ENCODE results near the gene MAP1LC3A.

Gene MAP1LC3A

DNA sequence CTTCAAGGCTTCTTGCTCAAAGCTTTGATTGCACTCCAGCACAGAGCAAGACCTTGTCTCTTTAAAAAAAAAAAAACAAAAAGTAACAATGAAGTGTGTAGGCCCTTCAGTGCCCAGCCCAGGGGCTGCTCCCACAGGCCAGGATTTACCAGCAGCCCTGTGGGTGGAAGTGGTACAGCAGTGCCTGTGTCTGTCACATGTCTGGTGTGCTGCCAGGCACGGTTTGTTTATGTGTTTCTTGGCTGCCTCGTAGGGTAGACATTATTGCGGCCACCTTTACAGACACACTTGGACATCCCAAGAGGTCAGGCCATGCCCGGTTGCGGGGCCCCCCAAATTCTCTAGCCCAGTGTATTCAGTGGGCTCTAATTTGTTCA, 29.6 kb upstream of the MAP1LC3A start:
- DNase-seq (ENCODE audit: low read depth in 1 of 2, low spot score in 1 of 2), result no peak

- DNase-seq (ENCODE audit: low read depth in 1 of 2, low spot score in 1 of 2), result no peak
Measured at GRCh38 chr20:34529742-34530141, 28.8 kb upstream of the MAP1LC3A start.

GRCh38 chr20:34530342-34530741, 28.2 kb upstream of the MAP1LC3A start:
- no peak for DNase-seq (ENCODE audit: low read depth in 1 of 2, low spot score in 1 of 2)

DNA sequence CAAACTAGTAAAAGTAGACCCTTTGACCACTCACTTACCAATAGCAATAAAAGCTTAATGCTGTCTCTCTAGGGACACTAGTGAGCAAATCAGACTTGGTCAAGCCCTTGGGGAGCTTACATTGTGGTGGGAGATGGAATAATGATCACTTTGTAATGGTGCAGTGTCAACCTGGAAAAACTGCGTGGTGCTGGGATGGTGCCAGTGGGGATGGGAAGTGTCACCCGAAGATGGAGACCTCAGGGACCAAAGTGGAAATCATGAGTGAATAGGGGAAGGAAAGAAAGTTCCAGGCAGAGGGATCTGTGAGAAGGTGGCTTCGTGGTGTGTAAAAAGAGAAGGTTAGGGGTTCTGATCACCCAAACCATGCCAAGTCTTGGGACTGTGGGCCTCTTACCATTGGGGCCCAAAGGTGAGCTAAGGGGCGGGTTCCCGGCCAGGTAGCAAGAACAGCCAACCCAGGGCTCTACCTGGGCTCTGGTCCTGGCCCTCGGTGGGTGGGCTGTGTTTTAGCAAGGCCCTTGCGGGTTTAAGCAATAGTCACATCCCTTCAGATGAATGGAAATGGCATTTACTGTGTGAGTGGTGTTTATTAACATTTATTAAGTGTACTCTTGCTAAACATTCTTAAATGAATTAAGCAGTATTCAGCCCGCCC, 26.8 kb upstream of the MAP1LC3A start:
- DNase-seq (ENCODE audit: low read depth in 1 of 2, low spot score in 1 of 2), result no peak

GRCh38 chr20:34532320-34532719, 26.2 kb upstream of the MAP1LC3A start:
- no peak for DNase-seq (ENCODE audit: low read depth in 1 of 2, low spot score in 1 of 2)

DNA sequence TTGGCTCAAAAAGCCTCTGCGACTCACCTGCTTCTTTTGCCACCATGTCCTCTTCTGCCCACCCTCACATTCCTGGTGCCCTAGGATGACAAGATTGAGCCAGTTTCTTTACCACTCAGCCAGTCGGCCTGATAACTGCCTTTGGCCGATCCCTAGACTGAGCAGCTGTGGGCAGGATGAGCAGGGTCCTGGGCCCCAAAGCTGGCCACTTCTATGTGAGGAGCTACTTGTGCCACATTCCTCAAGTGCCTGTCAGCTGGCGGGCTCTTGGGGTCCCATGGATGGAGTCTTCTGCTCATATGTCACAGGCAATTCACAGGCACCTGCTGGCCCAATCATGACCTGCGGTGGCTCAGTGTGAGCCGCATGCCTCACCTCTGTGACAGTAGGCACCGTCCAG, 25.8 kb upstream of the MAP1LC3A start:
- DNase-seq (ENCODE audit: low read depth in 1 of 2, low spot score in 1 of 2), result no peak

DNA sequence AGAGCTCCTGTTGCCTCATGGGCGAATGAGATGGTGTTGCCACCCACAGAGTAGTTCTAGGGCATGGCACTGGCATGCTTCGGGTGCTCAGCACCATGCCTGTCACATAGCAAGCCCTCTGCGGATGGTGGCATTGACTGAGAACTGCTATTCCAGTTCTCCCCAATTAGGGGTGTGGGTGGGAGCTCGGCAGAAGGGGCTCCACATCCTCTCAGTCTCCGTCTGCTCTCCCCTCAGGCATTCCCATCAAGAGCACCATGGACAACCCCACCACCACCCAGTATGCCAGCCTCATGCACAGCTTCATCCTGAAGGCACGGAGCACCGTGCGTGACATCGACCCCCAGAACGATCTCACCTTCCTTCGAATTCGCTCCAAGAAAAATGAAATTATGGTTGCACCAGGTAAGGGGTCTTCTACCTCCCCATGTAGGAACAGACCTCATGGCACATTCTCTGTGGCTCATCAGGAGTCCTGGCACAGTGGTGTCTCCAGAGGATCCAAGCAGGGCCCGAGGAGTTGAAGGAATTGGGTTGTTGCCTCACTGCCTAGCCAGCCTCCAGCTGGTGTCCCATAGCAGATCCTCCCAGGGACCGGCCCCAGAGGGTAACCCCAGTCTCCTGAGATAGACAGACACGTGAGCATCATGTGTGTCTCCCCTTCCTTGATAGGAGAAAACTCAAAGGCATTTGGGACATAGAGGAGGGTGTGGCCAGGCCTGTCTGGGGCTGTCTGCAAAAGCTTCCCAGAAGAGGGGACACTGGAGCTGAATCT, 23.9 kb upstream of the MAP1LC3A start:
- DNase-seq (ENCODE audit: low read depth in 1 of 2, low spot score in 1 of 2), result no peak

DNA sequence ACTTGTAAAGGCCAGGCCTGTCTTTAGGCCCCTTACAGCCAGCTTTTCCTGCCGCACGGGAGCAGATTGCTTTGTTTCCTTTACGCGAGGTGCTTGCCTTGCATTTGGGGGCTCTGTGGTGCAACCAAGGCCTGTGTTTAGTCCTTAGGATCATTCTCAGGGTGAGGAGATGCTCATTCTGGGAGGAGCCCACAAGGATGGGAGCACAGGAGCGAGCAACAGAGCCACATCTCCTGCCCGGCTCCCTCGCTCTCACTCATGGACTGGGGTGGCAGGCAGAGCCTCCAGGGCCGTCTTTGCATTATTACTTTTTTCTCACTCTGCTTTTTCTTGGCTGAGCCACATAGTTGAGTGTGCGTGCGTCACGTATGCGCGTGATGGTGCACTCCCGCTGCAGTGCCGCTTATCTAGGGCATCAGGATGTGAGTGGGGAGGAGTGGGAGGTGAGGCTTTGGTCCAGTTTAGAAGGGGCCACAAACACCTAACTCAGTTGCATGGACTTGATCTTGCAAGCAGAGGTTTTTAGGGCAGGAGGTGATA, 23.1 kb upstream of the MAP1LC3A start:
- DNase-seq (ENCODE audit: low read depth in 1 of 2, low spot score in 1 of 2), result no peak

DNA sequence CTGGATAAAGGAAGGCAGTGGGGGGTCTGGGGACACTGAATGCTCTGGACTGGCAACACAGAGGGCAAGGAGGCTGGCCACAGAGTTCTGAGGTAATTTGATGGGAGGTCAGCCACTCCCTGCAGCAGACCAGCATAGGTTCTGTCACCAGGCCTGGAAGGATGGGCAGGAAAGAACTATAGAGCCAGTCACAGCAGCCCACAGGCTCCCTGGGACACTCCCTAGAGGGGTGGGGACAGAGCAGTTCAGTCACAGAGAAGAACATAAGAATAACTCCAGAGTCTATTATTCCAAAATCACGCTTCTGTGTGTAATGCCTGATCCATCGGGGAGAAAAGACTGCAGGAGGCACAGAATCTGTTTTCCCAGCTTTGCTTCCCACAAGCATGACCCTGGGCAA, 22.7 kb upstream of the MAP1LC3A start:
- DNase-seq (ENCODE audit: low read depth in 1 of 2, low spot score in 1 of 2), result no peak

GRCh38 chr20:34536798-34537394, 21.6 kb upstream of the MAP1LC3A start:
- DNase-seq (ENCODE audit: low read depth in 1 of 2, low spot score in 1 of 2), result no peak

- DNase-seq (ENCODE audit: low read depth in 1 of 2, low spot score in 1 of 2), result no peak
Measured at GRCh38 chr20:34537651-34538050, 20.9 kb upstream of the MAP1LC3A start.

DNA sequence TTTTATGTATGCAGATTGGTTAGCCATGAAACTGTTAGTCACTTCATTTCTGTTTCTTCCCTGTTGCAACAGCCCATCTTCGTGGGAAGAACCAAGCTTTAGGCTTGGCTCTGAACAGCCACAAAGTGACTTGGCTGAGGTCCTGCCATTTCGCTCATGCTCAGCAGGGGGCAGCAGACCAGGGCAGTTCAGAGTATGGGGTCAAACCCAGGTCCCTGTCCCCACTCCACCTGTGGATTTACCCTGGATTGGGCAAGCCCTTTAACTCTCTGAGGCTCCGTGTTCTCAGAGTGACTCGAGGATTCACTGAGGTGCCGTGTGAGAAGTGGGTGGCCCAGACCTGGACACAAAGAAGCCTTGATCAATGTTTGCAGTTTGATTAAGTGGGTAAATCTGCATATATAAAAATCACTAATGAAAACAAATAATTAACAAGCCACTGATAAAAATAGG, 19.8 kb upstream of the MAP1LC3A start:
- peak in 1 of 2 donors; percentile 37 for DNase-seq (ENCODE audit: low read depth in 1 of 2, low spot score in 1 of 2)

DNA sequence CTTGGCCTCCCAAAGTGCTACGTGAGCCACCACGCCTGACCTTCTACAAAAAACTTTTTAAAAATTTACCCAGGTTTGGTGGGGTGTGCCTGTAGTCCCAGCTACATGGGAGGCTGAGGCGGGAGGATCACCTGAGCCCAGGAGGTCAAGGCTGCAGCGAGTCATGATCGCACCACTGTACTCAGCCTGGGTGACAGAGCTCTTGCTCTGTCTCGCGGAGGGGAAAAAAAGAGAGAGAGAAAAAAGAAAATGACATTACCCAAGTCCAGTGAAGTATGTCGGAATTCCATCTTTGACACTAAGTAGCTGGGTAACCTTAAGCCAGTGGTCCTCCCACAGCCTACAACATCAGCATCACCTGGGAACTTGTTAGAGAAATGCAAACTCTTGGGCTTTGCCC, 18.8 kb upstream of the MAP1LC3A start:
- no peak for DNase-seq (ENCODE audit: low read depth in 1 of 2, low spot score in 1 of 2)

GRCh38 chr20:34540596-34541263, 17.8 kb upstream of the MAP1LC3A start:
- no peak for DNase-seq (ENCODE audit: low read depth in 1 of 2, low spot score in 1 of 2)

DNA sequence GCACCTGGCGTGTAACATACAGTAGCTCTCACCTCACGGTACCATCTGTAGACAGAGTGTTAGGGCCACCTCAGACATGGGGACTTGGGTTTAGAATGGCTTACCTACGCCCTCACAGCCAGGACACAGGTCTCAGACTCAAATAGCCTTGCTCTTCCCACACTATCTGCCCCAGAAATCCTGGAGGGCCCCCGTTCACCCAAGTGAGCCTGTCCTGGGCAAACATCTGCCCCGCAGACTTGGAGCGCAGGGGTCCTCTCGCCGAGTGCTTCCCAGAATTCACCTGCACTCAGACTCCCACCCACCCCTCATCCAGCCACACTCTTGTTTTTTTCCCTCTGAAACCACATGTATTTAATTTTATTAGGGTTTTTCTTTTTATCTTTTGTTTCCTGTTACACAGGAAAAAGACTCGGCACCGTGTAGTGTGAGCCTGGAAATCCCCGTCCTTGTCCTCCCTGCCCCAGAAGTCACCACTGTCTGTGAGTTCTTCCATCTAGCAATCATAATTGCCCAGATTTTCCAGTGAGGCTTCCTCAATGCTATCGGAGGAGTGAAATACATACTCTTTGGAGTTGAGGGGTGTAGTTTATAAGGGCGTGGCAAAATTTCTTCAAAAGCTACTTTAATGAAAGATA, 17.1 kb upstream of the MAP1LC3A start:
- DNase-seq (ENCODE audit: low read depth in 1 of 2, low spot score in 1 of 2), result no peak

- no peak for DNase-seq (ENCODE audit: low read depth in 1 of 2, low spot score in 1 of 2)
Measured at GRCh38 chr20:34541917-34542316, 16.6 kb upstream of the MAP1LC3A start.

GRCh38 chr20:34542439-34542838, 16.1 kb upstream of the MAP1LC3A start:
- no peak for DNase-seq (ENCODE audit: low read depth in 1 of 2, low spot score in 1 of 2)

DNA sequence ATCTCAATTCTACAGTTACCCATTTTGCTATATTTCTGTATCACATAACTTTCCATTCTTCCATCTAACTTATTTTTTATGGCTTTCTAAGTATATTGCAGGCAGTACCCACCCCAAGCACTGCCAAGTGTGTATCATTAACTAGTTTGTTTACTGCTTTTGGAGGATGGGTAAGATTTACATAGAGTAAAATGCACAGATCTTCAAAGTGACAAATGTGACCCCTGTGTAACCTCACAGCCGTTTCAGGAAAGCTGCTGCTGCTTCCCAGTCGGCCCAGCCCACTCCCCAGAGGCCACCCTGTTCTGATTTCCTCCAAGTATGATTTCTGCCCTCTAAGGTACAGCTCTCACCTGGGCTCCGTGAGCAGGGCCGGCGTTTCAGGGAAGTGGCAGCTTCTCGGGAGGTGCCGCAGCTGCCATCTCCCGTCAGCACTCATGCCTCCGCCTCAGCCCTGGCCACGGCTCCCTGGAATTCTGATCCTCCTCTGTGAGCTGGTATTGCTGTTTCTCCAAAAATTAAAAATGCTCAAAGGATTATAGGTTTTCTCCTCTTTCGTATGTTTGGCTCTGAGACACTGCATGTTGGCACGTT, 15.0 kb upstream of the MAP1LC3A start:
- DNase-seq (ENCODE audit: low read depth in 1 of 2, low spot score in 1 of 2), result no peak

- no peak for DNase-seq (ENCODE audit: low read depth in 1 of 2, low spot score in 1 of 2)
Measured at GRCh38 chr20:34544109-34544796, 14.3 kb upstream of the MAP1LC3A start.

DNA sequence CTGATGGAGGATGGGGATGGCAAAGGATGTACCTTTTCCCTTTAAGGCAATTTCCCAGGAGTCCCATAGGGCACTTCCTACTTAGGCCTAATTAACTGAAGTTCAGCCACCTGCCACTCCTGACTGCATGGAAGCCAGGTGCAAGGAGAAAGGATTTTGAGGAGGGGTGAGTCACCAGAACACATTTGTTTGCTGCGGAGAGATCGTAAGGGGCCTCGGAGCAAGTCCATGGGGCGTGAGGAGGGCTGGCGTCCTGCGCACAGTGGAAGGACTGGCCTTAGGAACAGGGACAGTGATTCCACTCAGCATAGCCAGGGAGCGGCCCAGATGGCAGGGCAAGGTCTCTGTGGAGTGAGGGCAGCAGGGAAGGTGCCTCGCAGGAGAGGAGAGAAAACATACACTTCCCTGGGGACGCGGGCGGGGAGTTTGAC, 11.8 kb upstream of the MAP1LC3A start:
- DNase-seq (ENCODE audit: low read depth in 1 of 2, low spot score in 1 of 2), result no peak

Measured in activated T-helper 1 cell treated with anti-CD3 and anti-CD28 coated beads, Interleukin-2, amount 50 U/mL, for 16 hours (primary cell).